GM12872 (cell line): ENCODE results near the gene GPR107.

Experiments
- TF ChIP-seq, protein P1 (sequence below): IDR thresholded peaks from 3 replicates; pipeline ENCODE4 v1.5.1; 2011; ENCODE audit warnings: low read depth, mild to moderate bottlenecking, low read length, moderate library complexity; ENCODE audit not compliant: insufficient read depth

The GPR107 gene

GRCh38 chr9:130024597-130024994 lies 29.1 kb upstream of the GPR107 start:
- TF ChIP-seq, protein P1, sequence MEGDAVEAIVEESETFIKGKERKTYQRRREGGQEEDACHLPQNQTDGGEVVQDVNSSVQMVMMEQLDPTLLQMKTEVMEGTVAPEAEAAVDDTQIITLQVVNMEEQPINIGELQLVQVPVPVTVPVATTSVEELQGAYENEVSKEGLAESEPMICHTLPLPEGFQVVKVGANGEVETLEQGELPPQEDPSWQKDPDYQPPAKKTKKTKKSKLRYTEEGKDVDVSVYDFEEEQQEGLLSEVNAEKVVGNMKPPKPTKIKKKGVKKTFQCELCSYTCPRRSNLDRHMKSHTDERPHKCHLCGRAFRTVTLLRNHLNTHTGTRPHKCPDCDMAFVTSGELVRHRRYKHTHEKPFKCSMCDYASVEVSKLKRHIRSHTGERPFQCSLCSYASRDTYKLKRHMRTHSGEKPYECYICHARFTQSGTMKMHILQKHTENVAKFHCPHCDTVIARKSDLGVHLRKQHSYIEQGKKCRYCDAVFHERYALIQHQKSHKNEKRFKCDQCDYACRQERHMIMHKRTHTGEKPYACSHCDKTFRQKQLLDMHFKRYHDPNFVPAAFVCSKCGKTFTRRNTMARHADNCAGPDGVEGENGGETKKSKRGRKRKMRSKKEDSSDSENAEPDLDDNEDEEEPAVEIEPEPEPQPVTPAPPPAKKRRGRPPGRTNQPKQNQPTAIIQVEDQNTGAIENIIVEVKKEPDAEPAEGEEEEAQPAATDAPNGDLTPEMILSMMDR, result no peak

DNA sequence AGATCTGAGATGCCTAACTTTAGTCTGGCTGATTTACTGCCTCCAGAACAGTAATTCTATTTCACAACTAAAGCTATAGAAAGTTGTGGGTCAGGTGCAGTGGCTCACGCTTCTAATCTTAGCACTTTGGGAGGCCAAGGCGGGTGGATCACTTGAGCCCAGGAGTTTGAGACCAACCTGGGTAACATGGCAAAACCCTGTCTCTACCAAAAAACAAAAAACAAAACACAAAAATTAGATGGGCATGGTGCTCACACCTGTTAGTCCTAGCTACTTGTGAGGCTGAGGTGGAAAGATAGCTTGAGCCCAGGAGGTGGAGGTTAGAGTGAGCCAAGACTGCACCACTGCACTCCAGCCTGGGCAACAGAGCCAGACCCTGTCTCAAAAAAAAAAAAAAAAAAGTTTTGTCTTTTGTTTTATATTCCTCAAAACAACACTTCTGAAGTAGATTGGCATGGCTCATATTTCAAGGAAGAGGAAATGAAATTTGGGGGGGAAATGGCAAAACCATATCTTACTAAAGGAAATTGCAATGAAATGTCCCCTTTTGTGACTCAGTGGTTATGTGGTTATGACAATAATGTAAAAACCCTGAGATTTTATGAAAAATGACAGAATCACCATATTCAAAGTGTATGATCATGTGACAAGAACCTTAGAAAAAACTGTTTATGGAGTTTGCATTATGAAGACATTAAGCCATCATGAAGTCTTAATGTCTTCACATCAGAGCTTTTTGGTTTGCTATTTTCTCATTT lies 26.9 kb upstream of the GPR107 start:
- TF ChIP-seq, protein P1, result no peak

DNA sequence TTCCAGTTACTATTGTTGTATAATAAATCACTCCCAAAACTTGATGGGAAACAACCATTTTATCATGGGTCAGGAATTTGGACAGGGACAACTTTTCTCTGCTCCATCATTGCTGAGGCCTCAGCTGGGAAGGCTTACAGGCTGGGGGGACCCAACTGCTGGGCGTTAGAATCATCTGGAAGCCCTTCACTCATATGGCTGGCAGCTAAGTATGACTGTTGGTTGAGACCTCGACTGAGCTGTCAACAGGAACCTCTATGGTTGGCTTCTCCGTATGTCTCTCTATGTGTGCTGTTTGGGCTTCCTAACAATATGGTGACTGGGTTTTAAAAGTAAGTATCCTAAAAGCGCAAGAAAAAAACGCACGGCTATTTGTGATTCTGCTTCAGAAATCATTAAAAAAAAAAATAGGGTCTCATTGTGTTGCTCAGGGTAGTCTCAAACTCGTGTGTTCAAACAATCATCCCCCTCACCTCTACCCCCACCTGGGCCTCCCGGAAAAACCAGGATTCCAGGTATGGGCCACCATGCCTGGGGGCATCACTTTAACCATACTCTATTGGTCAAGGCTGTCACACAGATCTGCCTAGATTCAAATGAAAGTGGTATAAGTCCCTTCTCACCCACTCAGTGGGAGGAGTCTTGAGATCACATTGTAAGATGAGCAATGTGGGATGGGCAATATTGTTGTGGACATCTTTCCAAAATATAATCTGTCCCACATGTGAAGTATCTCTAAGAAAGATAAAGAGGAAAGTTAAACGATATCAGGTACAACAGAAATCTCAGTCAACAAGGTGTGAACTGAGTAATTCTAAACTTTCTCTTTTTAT lies 26.0 kb upstream of the GPR107 start:
- TF ChIP-seq, protein P1, result no peak

- TF ChIP-seq, protein P1, result no peak
Observed at GRCh38 chr9:130028493-130029222, 25.0 kb upstream of the GPR107 start.

GRCh38 chr9:130029223-130029973 lies 24.3 kb upstream of the GPR107 start:
- TF ChIP-seq, protein P1, result no peak

DNA sequence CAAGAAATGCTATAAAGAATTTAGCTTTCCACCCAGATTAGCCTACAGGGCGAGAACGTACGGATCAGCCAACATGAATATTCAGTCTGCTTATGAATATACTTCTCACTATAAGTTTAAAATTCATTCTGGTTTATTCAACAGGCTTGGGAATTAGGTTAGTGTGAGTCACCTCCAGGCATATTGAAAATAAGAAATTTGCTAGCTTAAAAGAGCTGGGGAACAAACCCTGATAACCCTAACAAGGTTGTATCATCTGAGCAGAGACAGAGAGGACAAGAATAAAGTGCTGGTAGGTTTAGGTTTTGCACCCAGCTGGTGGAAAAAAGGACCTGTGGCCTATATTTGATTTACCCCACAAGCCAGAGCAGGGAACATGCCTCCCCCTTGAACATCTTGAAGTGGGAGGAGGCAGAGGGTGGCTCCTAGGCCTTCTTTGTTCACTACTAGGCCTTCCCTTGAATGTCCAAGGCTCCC lies 23.0 kb upstream of the GPR107 start:
- TF ChIP-seq, protein P1, result no peak
